ES-I3 (cell line): ENCODE measurements around the gene VRTN.
"Not testable (repeated sequence)": the region's sequence is repeated elsewhere in the genome, so short reads cannot be mapped to it uniquely, and the experiment has no call there.

Experiments
- H3K36me3 ChIP-seq: 2 replicates; pipeline ENCODE4 v1.6.1; 2013; ENCODE audit warnings: mild to moderate bottlenecking, low read length, control low read depth, moderate library complexity; ENCODE audit not compliant: insufficient read depth
- H3K4me1 ChIP-seq: 2 replicates; pipeline ENCODE4 v1.6.1; 2013; ENCODE audit warnings: mild to moderate bottlenecking, control low read depth, low read length; ENCODE audit not compliant: insufficient read depth
- H3K9ac ChIP-seq: 2 replicates; pipeline ENCODE4 v1.6.1; 2013; ENCODE audit warnings: low read depth, mild to moderate bottlenecking, low read length, moderate library complexity
- H3K9me3 ChIP-seq: 2 replicates; pipeline ENCODE4 v1.6.1; 2013; ENCODE audit warnings: mild to moderate bottlenecking, low read length, moderate library complexity; ENCODE audit not compliant: control insufficient read depth, insufficient read depth

VRTN gene

DNA sequence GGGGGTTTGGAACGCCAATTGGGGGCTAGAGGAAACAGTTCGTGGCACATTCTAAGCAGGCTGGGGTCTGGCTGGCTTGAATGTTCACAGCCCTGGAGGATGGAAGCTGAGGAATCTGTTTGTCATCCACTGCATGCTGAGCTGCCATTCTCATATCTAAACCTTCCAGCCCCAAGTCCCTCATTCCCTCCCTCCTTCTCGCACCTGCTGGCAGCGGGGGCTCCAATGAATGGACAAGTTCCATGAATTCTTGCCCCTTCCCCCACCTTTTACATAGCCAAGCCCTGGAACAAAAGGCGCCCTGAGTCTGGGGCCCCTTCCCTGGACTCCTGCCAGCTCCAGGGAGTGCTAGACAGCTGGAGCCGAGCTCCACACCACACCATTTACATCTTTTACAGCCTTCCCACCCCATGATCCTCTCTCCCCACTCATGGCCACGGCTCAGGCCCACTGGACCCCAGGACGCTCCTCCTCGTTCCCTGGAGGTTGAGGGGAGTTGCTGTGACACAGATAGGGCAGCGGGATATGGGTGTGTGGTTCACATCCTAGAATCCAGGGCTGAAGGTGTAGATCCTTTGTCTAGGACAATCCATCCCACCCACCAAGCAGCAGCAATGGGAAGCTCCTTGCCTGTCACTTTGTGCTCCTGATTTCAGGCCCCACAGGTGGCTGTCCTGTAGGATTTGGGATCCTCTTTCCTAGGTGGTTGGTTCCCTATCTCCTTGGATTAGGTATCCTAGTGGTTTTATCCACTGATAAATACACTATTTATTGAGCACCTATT, 21.7 kb upstream of the VRTN start:
- Histone ChIP-seq H3K9ac (peak overlapping the region; percentile 23), H3K4me1 (peaks cover 27% of the 10 kb centered on the region), H3K36me3 (no peaks in the 10 kb centered on the region), H3K9me3 (no peaks in the 10 kb centered on the region)

DNA sequence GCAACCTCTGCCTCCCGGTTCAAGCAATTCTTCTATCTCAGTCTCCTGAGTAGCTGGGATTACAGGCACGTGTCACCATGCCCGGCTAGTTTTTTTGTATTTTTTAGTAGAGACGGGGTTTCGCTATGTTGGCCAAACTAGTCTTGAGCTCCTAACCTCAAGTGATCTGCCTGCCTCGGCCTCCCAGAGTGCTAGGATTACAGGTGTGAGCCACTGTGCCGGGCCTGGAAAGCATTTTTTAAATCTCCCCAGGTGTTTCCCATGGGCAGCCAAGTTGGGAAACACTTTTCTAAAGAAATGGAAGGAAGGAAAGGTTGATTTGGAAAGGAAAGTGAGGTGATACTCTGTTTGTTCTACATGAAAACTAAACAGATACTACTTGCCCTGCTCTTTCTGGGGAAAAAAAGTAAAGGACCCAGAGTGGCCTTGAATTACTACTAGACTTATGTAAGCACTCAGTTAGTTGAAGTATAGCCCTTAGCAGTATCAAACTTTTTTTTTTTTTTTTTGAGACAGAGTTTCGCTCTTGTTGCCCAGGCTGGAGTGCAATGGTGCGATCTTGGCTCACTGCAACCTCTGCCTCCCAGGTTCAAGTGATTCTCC, 18.2 kb upstream of the VRTN start:
- H3K4me1 ChIP-seq = peaks cover 27% of the 10 kb centered on the region
- H3K36me3 ChIP-seq, H3K9me3 ChIP-seq, H3K9ac ChIP-seq: not testable (repeated sequence)

DNA sequence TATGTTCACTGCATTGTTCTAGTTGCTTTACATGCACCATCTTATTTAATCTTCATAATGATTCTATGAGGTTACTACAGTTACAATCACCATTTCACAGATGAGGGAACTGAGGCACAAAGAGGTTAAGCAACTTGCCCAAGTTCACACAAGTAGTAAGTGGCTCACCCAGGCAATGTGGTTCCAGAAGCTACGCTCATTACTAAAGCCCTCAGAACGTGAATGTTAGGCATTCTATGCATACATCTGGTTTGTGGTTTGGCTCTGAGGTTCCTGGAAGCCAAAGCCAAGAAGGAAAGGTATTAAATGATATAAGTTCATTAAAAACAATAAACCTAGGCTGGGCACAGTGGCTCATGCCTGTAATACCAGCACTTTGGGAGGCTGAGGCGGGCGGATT, 14.4 kb upstream of the VRTN start:
- Histone ChIP-seq H3K9me3 (no peaks in the 10 kb centered on the region), H3K36me3 (no peaks in the 10 kb centered on the region), H3K4me1 (peaks cover 10% of the 10 kb centered on the region; the same call in 1 of the 2 replicates), H3K9ac (no peak overlapping the region)

DNA sequence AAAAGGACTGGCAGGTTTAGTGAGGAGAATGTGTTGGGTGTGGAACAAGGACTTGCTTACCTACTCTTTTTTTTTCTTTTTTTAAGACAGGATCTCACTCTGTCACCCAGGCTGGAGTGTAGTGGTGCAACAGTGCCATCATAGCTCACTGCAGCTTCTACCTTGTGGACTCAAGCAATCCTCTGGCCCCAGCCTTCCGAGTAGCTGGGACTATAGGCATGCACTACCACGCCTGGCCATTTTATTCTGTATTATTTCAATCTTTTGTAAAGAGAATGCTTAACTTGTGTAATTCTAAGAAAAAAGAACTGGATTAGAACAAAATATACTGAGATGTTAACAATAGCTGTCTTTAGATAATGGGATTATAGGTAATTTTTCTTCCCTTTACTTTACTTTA, 1.9 kb upstream of the VRTN start:
- Histone ChIP-seq H3K4me1 (peaks cover 16% of the 10 kb centered on the region), H3K36me3 (no peaks in the 10 kb centered on the region), H3K9ac (no peak overlapping the region; the same call in 1 of the 2 replicates), H3K9me3 (no peaks in the 10 kb centered on the region)

DNA sequence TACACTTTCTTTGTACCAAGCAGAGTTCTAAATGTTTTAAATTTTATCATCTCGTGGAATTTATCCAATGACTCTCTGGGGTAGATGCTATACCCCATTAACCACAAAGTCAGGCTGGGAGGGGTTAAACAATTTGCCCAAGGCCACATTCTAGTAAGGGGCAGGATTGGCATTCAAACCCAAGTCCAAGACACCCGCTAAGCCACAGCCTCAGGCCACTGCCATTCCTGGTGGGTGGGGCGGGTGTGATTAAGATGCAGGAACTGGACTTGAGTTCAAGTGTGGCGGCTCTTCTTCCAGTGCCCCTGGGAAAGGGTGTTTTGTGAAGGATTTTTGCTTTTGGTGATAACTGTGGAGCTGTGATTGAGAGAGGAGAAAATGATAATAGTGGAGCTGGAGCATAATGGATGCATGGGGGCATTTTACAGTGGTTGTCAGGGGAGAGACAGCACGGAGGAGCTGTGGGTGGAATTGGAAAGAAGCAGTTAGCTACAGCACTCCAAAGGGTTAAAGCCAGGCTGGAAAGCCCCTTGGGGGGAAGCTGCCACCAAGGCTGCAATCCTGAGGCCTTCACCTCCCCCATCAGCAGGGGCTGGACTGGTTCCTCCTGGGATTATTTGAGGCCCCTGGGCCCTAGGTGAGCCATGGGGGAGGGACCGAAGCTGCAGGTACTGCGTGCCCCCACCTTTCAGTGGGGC, 1.0 kb upstream of the VRTN start:
- no peaks in the 10 kb centered on the region for H3K36me3 ChIP-seq
- peaks cover 18% of the 10 kb centered on the region for H3K4me1 ChIP-seq
- H3K9ac ChIP-seq = peak overlapping the region; percentile 85
- no peaks in the 10 kb centered on the region for H3K9me3 ChIP-seq

DNA sequence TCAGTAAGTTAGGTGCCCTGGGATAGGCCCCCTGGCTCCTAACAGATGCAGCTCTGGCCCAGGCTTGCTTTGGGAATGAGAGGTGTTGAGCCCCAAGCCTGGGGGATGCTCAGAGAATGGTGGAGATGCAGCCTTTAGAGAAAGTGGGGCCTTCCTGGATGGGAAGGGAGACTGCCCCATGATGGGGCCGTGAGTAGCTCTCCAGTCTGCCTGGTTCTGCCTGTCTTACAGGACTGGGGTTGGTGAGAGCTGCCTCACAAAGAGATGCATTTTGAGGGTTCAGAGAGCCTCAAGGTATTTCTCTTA, 523 bp upstream of the VRTN start:
- H3K9me3 ChIP-seq = no peaks in the 10 kb centered on the region
- H3K36me3 ChIP-seq = no peaks in the 10 kb centered on the region
- peak overlapping the region; percentile 85 for H3K9ac ChIP-seq
- H3K4me1 ChIP-seq = peaks cover 18% of the 10 kb centered on the region

GRCh38 chr14:74348735-74349463, 628 bp downstream of the VRTN start:
- H3K4me1 ChIP-seq = peaks cover 18% of the 10 kb centered on the region
- H3K9ac ChIP-seq = peak overlapping the region; percentile 85
- no peaks in the 10 kb centered on the region for H3K36me3 ChIP-seq
- H3K9me3 ChIP-seq = no peaks in the 10 kb centered on the region

DNA sequence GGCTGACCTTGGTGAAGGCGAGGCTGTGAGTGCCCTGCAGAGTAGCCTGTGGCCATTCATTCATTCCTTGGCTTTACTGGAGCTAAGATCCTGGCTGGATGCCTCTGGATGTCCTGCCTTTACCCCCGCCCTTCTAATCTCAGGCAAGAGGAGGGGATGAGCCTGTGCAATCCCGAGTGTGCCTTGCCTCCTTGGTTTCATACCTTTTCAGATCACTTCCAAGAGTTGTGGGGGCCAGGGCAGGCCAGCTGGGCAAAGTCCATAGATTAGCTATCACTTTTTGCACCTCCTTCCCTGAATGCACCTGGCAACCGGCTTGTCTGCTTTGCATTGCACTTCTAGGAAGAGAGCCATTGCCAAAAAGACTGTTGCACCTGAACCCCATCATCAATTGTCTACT, 1.5 kb downstream of the VRTN start:
- peak overlapping the region; percentile 85 for H3K9ac ChIP-seq
- H3K36me3 ChIP-seq = no peaks in the 10 kb centered on the region
- peaks cover 18% of the 10 kb centered on the region for H3K4me1 ChIP-seq

DNA sequence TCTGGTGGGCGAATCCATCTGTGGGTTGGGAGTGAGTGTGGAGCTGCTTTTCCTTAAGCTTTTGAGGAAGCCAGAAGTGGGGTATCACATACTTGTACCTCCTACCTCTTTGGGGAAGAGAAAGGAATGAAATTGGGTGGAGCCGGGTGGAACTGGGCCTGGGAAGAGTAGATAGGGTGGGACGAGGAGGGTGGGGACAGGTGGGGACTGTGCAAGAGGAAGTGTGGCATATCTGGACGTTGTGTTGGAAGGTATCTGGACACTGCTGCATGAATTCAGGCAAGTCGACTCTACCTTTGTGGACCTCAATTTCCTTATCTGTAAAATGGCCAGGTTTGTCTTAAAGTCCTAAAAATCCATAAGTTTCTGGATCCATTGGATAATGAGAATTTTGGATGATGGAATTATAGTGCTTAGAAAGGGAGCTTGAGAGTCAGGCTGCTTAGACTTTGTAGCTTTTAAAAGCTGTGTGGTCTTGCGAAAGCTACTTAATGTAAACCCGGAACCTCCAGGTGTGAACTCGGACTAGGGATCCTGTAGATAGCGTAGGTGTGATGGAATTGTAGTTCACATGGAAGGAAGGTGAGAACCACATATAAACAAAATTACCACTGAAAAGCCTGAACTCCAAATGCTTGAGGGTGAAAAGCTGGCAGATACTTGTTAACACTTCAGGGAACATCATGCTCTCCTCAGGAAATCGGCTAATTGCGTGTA, 2.1 kb downstream of the VRTN start:
- peaks cover 18% of the 10 kb centered on the region for H3K4me1 ChIP-seq
- H3K9me3 ChIP-seq = no peaks in the 10 kb centered on the region
- H3K9ac ChIP-seq = peak overlapping the region; percentile 85
- no peaks in the 10 kb centered on the region for H3K36me3 ChIP-seq

More for the DNA sequence above, 1.5 kb downstream of the VRTN start:
- no peaks in the 10 kb centered on the region for H3K9me3 ChIP-seq

GRCh38 chr14:74350928-74351323, 2.7 kb downstream of the VRTN start:
- Histone ChIP-seq H3K9me3 (no peaks in the 10 kb centered on the region), H3K36me3 (no peaks in the 10 kb centered on the region), H3K4me1 (peaks cover 18% of the 10 kb centered on the region), H3K9ac (peak overlapping the region; percentile 85)

DNA sequence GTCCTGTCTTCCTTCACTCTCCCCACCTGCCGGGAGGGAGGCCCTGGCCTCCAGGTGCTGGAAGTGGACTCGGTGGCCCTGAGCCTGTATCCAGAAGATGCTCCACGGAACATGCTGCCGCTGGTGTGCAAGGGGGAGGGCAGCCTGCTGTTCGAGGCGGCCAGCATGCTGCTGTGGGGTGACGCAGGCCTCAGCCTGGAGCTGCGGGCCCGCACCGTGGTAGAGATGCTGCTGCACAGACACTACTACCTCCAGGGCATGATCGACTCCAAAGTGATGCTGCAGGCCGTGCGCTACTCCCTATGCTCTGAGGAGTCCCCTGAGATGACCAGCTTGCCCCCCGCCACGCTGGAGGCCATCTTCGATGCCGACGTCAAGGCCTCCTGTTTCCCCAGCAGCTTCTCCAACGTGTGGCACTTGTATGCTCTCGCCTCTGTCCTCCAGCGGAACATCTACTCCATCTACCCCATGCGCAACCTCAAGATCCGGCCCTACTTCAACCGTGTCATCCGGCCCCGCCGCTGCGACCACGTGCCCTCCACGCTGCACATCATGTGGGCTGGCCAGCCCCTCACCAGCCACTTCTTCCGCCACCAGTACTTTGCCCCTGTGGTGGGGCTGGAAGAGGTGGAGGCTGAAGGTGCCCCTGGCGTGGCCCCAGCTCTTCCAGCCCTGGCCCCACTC, 8.8 kb downstream of the VRTN start:
- Histone ChIP-seq H3K4me1 (peaks cover 15% of the 10 kb centered on the region), H3K9ac (no peak overlapping the region), H3K36me3 (peaks cover 3% of the 10 kb centered on the region), H3K9me3 (no peaks in the 10 kb centered on the region)

- H3K9ac ChIP-seq = no peak overlapping the region
- peaks cover 3% of the 10 kb centered on the region for H3K36me3 ChIP-seq
- H3K9me3 ChIP-seq = no peaks in the 10 kb centered on the region
- H3K4me1 ChIP-seq = peaks cover 18% of the 10 kb centered on the region
Measured at GRCh38 chr14:74357585-74357984, 9.3 kb downstream of the VRTN start.

DNA sequence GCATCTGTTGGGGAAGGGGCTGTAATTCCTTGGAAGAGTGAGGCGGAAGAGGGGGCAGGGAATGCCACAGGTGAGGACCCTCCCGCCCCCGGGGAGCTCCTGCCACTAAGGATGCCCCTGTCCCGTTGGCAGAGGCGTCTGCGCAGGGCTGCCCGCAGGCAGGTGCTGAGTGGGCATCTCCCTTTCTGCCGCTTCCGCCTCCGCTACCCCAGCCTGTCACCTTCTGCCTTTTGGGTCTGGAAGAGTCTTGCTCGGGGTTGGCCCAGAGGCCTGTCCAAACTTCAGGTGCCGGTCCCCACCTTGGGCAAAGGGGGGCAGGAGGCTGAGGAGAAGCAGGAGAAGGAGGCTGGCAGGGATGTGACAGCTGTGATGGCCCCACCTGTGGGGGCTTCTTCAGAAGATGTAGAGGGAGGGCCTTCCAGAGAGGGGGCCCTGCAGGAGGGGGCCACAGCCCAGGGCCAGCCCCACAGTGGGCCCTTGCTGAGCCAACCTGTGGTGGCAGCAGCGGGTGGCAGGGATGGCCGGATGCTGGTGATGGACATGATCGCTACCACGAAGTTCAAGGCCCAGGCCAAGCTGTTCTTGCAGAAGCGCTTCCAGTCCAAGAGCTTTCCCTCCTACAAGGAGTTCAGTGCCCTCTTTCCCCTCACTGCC, 10.0 kb downstream of the VRTN start:
- peaks cover 3% of the 10 kb centered on the region for H3K36me3 ChIP-seq
- no peaks in the 10 kb centered on the region for H3K9me3 ChIP-seq
- H3K4me1 ChIP-seq = peaks cover 22% of the 10 kb centered on the region
- H3K9ac ChIP-seq = no peak overlapping the region
